ENCODE measurements around the gene DLGAP1.

DNA sequence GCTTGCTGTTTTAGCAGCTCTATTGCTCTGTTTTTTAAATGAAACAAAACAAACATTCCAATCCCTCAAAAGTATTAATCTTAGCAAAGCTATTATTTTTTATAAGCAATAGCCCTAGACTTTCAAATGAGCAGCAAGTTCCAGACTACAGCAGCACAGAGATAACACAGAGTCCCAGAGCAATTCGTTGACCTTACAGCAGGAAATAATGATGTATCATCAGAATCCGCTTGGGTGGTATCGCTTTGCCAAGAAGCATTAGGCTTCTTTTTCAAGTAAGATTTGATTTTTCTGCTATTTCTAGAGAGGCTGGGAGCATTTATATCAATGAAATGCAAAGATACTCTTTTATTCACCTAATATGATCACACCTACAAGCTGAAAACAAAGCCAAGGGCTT, 209.7 kb downstream of the DLGAP1 start:
- TF ChIP-seq, protein P1, sequence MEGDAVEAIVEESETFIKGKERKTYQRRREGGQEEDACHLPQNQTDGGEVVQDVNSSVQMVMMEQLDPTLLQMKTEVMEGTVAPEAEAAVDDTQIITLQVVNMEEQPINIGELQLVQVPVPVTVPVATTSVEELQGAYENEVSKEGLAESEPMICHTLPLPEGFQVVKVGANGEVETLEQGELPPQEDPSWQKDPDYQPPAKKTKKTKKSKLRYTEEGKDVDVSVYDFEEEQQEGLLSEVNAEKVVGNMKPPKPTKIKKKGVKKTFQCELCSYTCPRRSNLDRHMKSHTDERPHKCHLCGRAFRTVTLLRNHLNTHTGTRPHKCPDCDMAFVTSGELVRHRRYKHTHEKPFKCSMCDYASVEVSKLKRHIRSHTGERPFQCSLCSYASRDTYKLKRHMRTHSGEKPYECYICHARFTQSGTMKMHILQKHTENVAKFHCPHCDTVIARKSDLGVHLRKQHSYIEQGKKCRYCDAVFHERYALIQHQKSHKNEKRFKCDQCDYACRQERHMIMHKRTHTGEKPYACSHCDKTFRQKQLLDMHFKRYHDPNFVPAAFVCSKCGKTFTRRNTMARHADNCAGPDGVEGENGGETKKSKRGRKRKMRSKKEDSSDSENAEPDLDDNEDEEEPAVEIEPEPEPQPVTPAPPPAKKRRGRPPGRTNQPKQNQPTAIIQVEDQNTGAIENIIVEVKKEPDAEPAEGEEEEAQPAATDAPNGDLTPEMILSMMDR (IDR thresholded peaks at IDR 0.05 in 2 of 3, conservative IDR thresholded peaks at IDR 0.05 in 1 of 3; ENCODE audit: borderline replicate concordance in 1 of 3, insufficient read depth in 1 of 3, low read depth in 2 of 3, low read length in 2 of 3) = no peak
- TF ChIP-seq JUND (IDR thresholded peaks at IDR 0.05) (no peak), POLR2A (IDR thresholded peaks at IDR 0.05; ENCODE audit: borderline replicate concordance, extremely low read depth, insufficient read depth, insufficient read length) (no peak)
- TF ChIP-seq, protein P2, sequence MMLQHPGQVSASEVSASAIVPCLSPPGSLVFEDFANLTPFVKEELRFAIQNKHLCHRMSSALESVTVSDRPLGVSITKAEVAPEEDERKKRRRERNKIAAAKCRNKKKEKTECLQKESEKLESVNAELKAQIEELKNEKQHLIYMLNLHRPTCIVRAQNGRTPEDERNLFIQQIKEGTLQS (IDR thresholded peaks at IDR 0.05) = no peak

All from HCT116 (cell line).